ENCODE results near the gene ATP2C2.
"Not testable (repeated sequence)": the region's sequence is repeated elsewhere in the genome, so short reads cannot be mapped to it uniquely, and the experiment has no call there.

The ATP2C2 gene

DNA sequence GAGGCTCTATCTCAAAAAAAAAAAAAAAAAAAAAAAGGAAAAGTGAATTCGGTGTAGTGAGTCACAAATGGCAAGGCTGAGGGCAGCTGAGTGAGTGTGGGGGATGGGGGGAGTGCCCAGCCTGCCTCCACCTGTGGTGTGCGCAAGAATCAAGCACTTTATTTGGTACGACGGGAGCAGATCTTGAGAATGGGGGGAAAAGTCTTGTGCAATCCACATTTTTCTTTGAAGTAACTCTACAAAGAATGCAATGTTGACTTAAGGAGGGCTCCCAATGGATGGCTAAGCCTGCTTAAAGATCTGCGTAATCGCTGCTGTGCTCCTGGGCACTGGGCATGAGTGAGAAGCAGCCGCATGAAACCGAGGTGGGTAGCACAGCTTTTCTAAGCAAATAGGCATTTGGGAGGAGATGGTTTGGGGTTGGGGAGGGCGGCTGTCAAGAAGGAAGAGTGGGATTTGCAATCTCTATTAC is 28.2 kb downstream of the ATP2C2 start:
- Histone ChIP-seq H3K9ac (ENCODE audit: low read length) (no peak overlapping the region), H3K27ac (ENCODE audit: low read depth, low read length) (no peak overlapping the region), H3K27me3 (ENCODE audit: control insufficient read depth, insufficient read depth, low read length) (no peaks in the 10 kb centered on the region), H3K36me3 (ENCODE audit: control insufficient read depth, insufficient read depth, low read length) (no peaks in the 10 kb centered on the region), H3K4me3 (ENCODE audit: low read length) (no peak overlapping the region), H3K4me1 (ENCODE audit: control insufficient read depth, insufficient read depth, low read length) (no peaks in the 10 kb centered on the region)

DNA sequence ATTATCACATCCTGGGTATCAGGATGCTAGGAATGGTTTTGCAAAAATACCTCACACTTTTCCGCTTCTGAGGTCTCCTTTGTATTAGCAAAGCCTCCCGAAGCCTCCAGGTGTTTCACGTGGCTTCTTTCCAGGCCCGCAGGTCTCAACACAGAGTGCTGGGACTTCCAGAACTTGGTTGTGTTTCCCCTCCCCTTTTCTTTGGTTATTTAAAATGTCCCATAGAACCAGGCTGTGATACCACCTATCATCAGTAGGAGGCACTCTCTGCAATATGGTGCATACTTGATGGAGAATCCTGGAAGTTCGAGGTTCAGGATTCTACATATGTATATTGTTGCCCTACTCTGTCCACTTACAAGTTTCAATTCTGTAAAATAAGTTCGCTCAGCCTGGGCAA is 28.8 kb downstream of the ATP2C2 start:
- Histone ChIP-seq H3K9ac (ENCODE audit: low read length) (no peak overlapping the region), H3K4me1 (ENCODE audit: control insufficient read depth, insufficient read depth, low read length) (no peaks in the 10 kb centered on the region), H3K27ac (ENCODE audit: low read depth, low read length) (no peak overlapping the region), H3K27me3 (ENCODE audit: control insufficient read depth, insufficient read depth, low read length) (no peaks in the 10 kb centered on the region), H3K4me3 (ENCODE audit: low read length) (no peak overlapping the region), H3K36me3 (ENCODE audit: control insufficient read depth, insufficient read depth, low read length) (no peaks in the 10 kb centered on the region)

DNA sequence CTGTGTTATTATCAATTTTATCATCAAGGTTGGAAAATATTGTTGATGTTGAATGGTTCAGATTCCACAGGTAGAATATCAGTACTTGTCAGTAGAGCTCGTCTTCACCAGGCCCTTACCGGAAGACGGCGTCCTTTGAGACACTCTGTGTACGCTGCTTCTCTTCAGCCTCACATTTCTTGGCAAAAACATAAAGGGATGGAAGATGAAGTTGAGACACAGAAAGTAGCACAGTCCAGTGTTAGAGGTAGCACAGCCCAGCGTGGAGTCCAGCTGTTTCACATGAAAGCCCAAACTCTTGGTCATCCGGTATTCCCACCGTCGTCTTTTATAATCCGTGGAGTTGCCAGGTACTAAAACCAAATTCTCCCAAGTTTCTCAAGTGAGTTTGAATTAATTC is 30.4 kb downstream of the ATP2C2 start:
- Histone ChIP-seq H3K4me1 (ENCODE audit: control insufficient read depth, insufficient read depth, low read length) (no peaks in the 10 kb centered on the region), H3K9ac (ENCODE audit: low read length) (no peak overlapping the region), H3K27me3 (ENCODE audit: control insufficient read depth, insufficient read depth, low read length) (no peaks in the 10 kb centered on the region), H3K27ac (ENCODE audit: low read depth, low read length) (no peak overlapping the region), H3K36me3 (ENCODE audit: control insufficient read depth, insufficient read depth, low read length) (no peaks in the 10 kb centered on the region), H3K4me3 (ENCODE audit: low read length) (no peak overlapping the region)

- not testable (repeated sequence) for H3K27ac ChIP-seq (ENCODE audit: low read depth, low read length); H3K9ac ChIP-seq (ENCODE audit: low read length); H3K4me3 ChIP-seq (ENCODE audit: low read length); H3K36me3 ChIP-seq (ENCODE audit: control insufficient read depth, insufficient read depth, low read length); H3K4me1 ChIP-seq (ENCODE audit: control insufficient read depth, insufficient read depth, low read length); H3K27me3 ChIP-seq (ENCODE audit: control insufficient read depth, insufficient read depth, low read length)
Observed at GRCh38 chr16:84399912-84400311, 31.6 kb downstream of the ATP2C2 start.

DNA sequence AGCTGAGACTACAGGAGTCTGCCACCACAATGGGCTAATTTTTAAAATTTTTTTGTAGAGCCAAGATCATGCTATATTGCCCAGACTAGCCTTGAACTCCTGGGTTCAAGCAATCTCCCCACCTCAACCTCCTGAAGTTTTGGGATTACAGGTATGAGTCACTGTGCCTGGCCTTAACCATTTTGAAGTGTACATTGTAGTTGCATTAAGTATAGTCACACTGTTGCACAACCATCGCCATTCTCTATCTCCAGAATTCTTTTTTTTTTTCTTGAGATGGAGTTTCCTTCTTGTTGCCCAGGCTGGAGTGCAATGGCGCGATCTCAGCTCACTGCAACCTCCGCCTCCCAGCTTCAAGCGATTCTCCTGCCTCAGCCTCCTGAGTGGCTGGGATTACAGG is 35.1 kb downstream of the ATP2C2 start:
- H3K36me3 ChIP-seq (ENCODE audit: control insufficient read depth, insufficient read depth, low read length); H3K27ac ChIP-seq (ENCODE audit: low read depth, low read length); H3K27me3 ChIP-seq (ENCODE audit: control insufficient read depth, insufficient read depth, low read length); H3K4me1 ChIP-seq (ENCODE audit: control insufficient read depth, insufficient read depth, low read length); H3K9ac ChIP-seq (ENCODE audit: low read length); H3K4me3 ChIP-seq (ENCODE audit: low read length): not testable (repeated sequence)

DNA sequence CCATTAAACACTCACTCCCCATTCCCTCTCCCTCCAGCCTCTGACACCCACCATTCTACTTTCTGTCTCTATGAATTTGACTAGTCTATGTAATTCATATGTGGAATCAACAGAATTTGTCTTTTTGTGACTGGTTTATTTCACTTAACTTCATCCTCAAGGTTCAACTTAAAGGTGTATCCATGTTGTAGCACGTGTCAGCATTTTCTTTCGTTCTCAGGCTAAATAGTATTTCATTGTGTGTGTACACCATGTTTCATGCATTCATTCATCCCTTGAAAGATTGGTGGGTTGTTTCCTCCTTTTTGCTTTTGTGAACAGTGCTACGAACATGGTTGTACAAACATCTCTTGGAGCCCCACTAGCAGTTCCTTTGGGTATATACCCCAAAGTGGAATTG is 36.0 kb downstream of the ATP2C2 start:
- H3K27ac ChIP-seq (ENCODE audit: low read depth, low read length): no peak overlapping the region
- H3K4me3 ChIP-seq (ENCODE audit: low read length): no peak overlapping the region
- no peaks in the 10 kb centered on the region for H3K4me1 ChIP-seq (ENCODE audit: control insufficient read depth, insufficient read depth, low read length)
- H3K36me3 ChIP-seq (ENCODE audit: control insufficient read depth, insufficient read depth, low read length): peaks cover 4% of the 10 kb centered on the region
- H3K9ac ChIP-seq (ENCODE audit: low read length): no peak overlapping the region
- no peaks in the 10 kb centered on the region for H3K27me3 ChIP-seq (ENCODE audit: control insufficient read depth, insufficient read depth, low read length)

DNA sequence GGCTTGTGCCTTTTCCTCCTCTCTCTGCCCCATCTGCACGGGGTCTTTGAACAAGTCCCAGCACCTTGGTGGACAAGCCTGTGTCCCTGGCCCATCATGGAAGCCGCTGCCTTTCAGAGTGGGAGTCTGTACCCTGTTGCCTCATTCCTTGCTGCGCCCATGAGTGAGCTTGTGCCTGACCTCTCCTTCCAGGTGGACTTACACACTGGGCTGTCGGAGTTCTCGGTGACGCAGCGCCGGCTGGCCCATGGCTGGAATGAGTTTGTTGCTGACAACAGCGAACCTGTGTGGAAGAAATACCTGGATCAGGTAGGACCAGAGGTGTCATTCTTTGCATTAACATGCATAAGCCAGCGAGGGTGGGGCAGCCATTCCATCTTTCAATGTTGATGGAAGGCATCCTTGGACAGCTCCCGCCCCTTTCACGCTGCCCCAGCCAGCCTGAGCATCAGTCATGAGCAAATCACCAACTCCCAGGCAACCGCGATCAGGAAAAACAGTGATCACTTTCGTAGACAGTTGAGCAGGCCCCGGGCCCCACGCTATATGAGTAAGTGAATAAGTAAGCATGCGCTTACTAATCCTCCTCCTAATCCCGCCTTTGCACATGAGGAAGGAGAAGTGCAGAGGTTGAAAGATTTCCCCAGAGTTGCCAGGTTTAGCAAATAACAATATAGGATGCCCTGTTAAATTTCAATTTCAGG is 36.8 kb downstream of the ATP2C2 start:
- no peaks in the 10 kb centered on the region for H3K4me1 ChIP-seq (ENCODE audit: control insufficient read depth, insufficient read depth, low read length)
- H3K27me3 ChIP-seq (ENCODE audit: control insufficient read depth, insufficient read depth, low read length): no peaks in the 10 kb centered on the region
- H3K4me3 ChIP-seq (ENCODE audit: low read length): no peak overlapping the region
- H3K9ac ChIP-seq (ENCODE audit: low read length): no peak overlapping the region
- H3K27ac ChIP-seq (ENCODE audit: low read depth, low read length): no peak overlapping the region
- H3K36me3 ChIP-seq (ENCODE audit: control insufficient read depth, insufficient read depth, low read length): peaks cover 4% of the 10 kb centered on the region

- no peaks in the 10 kb centered on the region for H3K27me3 ChIP-seq (ENCODE audit: control insufficient read depth, insufficient read depth, low read length)
- H3K4me1 ChIP-seq (ENCODE audit: control insufficient read depth, insufficient read depth, low read length): no peaks in the 10 kb centered on the region
- no peak overlapping the region for H3K9ac ChIP-seq (ENCODE audit: low read length)
- H3K36me3 ChIP-seq (ENCODE audit: control insufficient read depth, insufficient read depth, low read length): peaks cover 4% of the 10 kb centered on the region
- no peak overlapping the region for H3K4me3 ChIP-seq (ENCODE audit: low read length)
- no peak overlapping the region for H3K27ac ChIP-seq (ENCODE audit: low read depth, low read length)
Observed at GRCh38 chr16:84406006-84406963, 37.9 kb downstream of the ATP2C2 start.

GRCh38 chr16:84407588-84408313 is 39.4 kb downstream of the ATP2C2 start:
- Histone ChIP-seq H3K4me3 (ENCODE audit: low read length) (no peak overlapping the region), H3K36me3 (ENCODE audit: control insufficient read depth, insufficient read depth, low read length) (peaks cover 4% of the 10 kb centered on the region), H3K4me1 (ENCODE audit: control insufficient read depth, insufficient read depth, low read length) (no peaks in the 10 kb centered on the region), H3K27me3 (ENCODE audit: control insufficient read depth, insufficient read depth, low read length) (no peaks in the 10 kb centered on the region), H3K9ac (ENCODE audit: low read length) (no peak overlapping the region), H3K27ac (ENCODE audit: low read depth, low read length) (no peak overlapping the region)

DNA sequence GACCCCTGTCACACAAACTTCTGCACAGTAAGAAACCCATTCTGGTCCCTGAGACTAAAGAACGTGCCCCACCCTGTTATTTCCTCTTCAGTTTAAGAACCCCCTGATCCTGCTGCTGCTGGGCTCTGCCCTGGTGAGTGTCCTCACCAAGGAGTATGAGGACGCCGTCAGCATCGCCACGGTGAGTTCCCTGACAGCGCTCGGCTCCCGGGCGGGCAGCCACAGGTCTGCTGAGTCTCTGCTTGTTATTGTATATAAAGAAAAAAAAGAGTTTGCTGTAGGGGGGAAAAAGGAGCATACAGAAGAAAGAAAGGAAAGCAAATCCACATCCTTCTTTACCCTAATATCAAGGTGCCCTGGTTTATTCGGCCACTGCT is 40.0 kb downstream of the ATP2C2 start:
- H3K27ac ChIP-seq (ENCODE audit: low read depth, low read length): no peak overlapping the region
- no peak overlapping the region for H3K4me3 ChIP-seq (ENCODE audit: low read length)
- no peak overlapping the region for H3K9ac ChIP-seq (ENCODE audit: low read length)
- peaks cover 4% of the 10 kb centered on the region for H3K36me3 ChIP-seq (ENCODE audit: control insufficient read depth, insufficient read depth, low read length)
- no peaks in the 10 kb centered on the region for H3K27me3 ChIP-seq (ENCODE audit: control insufficient read depth, insufficient read depth, low read length)
- no peaks in the 10 kb centered on the region for H3K4me1 ChIP-seq (ENCODE audit: control insufficient read depth, insufficient read depth, low read length)

DNA sequence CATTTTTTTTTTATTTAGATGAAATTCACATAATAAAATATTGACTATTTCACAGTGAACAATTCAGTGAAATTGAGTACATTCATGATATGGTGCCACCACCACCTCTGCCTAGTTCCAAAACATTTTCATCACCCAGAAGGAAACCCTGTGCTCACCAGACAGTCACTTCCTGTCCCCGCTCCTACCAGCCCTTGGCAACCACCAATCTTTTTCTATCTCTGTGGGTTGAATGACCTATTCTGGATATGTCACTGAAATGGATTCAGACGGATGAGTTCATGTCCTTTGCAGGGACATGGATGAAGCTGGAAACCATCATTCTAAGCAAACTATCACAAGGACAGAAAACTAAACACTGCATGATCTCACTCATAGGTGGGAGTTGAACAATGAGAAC is 40.5 kb downstream of the ATP2C2 start:
- Histone ChIP-seq H3K27ac (ENCODE audit: low read depth, low read length) (no peak overlapping the region), H3K4me1 (ENCODE audit: control insufficient read depth, insufficient read depth, low read length) (no peaks in the 10 kb centered on the region), H3K36me3 (ENCODE audit: control insufficient read depth, insufficient read depth, low read length) (peaks cover 4% of the 10 kb centered on the region), H3K27me3 (ENCODE audit: control insufficient read depth, insufficient read depth, low read length) (no peaks in the 10 kb centered on the region), H3K9ac (ENCODE audit: low read length) (no peak overlapping the region), H3K4me3 (ENCODE audit: low read length) (no peak overlapping the region)

GRCh38 chr16:84410361-84411138 is 42.2 kb downstream of the ATP2C2 start:
- Histone ChIP-seq H3K36me3 (ENCODE audit: control insufficient read depth, insufficient read depth, low read length) (no peaks in the 10 kb centered on the region), H3K4me1 (ENCODE audit: control insufficient read depth, insufficient read depth, low read length) (no peaks in the 10 kb centered on the region), H3K27me3 (ENCODE audit: control insufficient read depth, insufficient read depth, low read length) (no peaks in the 10 kb centered on the region), H3K4me3 (ENCODE audit: low read length) (no peak overlapping the region), H3K9ac (ENCODE audit: low read length) (no peak overlapping the region), H3K27ac (ENCODE audit: low read depth, low read length) (no peak overlapping the region)
